Naive B cell (primary cell): ENCODE data around the gene COMMD6. TPM values are rescaled to one million over a fixed set of nuclear protein-coding genes. Genes with fewer than 3 reads are reported as not detected.

Experiments used
- ATAC-seq, 2 donors: fragments of 150-1000 bp; cut with Tn5 transposase; 2 replicates each; pipeline ENCODE4 v1.10.0; 2021; ENCODE audit warnings: low read depth in 2 of 2, mild to moderate bottlenecking in 2 of 2, moderate library complexity in 2 of 2
- DNase-seq: peaks from one replicate; pipeline ENCODE4 v3.0.0; 2022
- H3K27ac Mint-ChIP-seq, 6 donors: one replicate each; pipeline ENCODE4 v1.8.0; 2020 to 2022; ENCODE audit warnings: mild to moderate bottlenecking in 6 of 6, mixed read lengths in 6 of 6, moderate library complexity in 5 of 6, inconsistent platforms in 2 of 6
- H3K27me3 Mint-ChIP-seq, 3 donors: one replicate each; pipeline ENCODE4 v1.8.0; 2021 to 2022; ENCODE audit warnings: mixed read lengths in 3 of 3, mild to moderate bottlenecking in 1 of 3
- H3K36me3 Mint-ChIP-seq, 2 donors: one replicate each; pipeline ENCODE4 v1.8.0; 2020 to 2022; ENCODE audit warnings: mixed read lengths in 2 of 2, inconsistent platforms in 1 of 2, mild to moderate bottlenecking in 1 of 2
- H3K4me1 Mint-ChIP-seq, 3 donors: one replicate each; pipeline ENCODE4 v1.8.0; 2020 to 2022; ENCODE audit warnings: mixed read lengths in 3 of 3, inconsistent platforms in 1 of 3, mild to moderate bottlenecking in 1 of 3, moderate library complexity in 1 of 3
- H3K4me3 Mint-ChIP-seq, 8 donors: one replicate each; pipeline ENCODE4 v1.8.0; 2020 to 2022; ENCODE audit warnings: mild to moderate bottlenecking in 8 of 8, mixed read lengths in 8 of 8, moderate library complexity in 8 of 8, inconsistent platforms in 2 of 8
- H3K9me3 Mint-ChIP-seq, 7 donors: one replicate each; pipeline ENCODE4 v1.8.0; 2020 to 2022; ENCODE audit warnings: mixed read lengths in 7 of 7, mild to moderate bottlenecking in 5 of 7, inconsistent platforms in 2 of 7, moderate library complexity in 1 of 7
- polyA plus RNA-seq, 6 donors: library from polyadenylated mRNA; unstranded; fragments of 300-500 nt; fragmentation: Illumina TruSeq; gene quantifications; one replicate each; pipeline ENCODE4 v1.2.3, GENCODE V29; 2021; ENCODE audit warnings: low read depth in 6 of 6

Gene COMMD6
- polyA plus RNA-seq, result 100 to 1,000 TPM; 306 to 689 (median 571) TPM

DNA sequence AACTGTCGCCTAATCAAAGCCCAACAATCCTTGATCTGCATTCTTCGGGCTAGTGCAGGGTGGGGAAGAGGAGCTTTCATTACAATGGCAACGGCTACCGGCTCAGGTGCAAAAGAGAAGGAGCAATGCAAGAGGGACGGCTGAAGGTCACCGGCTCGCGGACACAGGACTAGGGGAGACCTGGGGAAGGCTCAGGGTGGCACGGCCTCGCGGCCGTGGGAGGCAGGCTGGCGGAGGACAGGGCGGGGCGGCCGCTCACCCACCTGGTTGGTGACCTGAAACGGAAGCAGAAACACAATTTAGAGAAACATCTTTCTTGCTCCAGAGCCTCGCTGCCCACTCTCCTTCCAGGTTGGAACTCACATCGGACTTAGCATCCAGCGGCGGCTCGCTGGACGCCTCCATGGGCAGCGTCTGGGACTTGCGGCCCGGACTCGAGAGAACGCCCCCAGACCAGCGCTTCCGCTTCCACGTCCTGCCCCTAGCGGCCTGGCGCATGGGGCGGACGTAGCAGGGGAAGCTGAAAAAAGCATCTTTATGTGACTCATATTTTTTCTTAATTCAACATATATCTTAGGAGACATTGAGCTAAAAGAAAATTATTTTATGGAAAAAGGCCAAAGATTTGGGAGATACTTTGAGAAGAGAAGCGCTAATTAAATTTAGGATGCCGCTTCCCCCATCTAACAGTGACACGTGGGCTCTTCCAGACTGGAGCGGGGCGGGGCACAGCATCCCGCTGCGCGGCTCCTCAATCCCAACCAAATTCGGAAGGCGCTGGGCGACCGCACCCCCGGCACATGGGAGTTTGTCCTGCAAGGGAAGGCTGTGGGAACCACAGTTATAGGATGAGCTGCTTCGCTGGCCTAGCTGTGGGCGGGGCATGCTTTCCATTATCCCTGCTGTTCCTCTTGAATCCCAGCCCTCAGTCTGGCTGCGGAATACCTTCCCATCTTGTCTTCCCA is at the start of gene COMMD6:
COMMD6 (minus strand) TSS at position 441 of the 965 bp plus-strand sequence; CDS start at position 405, 36 bp downstream.
- Mint-ChIP-seq H3K27me3 (no peaks in the 10 kb centered on the region), H3K27ac (peak within 1 kb of the TSS; percentile 92 to 97 (median 96)), H3K4me3 (peak within 1 kb of the TSS; percentile 94 to 100 (median 98)), H3K36me3 (peaks cover 0 to 8% of the 10 kb centered on the region in 2 donors), H3K9me3 (no peaks in the 10 kb centered on the region), H3K4me1 (peaks cover 37 to 52% (median 44%) of the 10 kb centered on the region in 3 donors)
- ATAC-seq (peak; percentile 92 to 93), DNase-seq (peak; percentile 70)

DNA sequence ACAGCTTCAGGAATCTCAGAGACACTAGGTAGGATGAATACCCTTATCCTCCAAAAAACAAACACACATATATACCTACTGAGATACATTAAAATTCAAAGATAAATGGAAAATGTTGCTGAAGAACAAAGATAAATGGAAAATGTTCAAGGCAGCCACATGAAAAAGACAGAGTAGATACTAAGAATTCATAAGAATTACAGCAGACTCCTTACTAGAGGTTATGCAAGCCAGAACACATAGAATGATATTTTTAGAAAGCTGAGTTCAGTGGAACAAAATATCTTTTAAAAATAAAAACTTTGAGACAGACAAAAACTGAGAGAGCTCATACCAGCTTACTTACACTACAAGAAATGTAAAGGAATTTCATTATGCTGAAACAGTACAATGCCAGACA is 47.5 kb upstream of the COMMD6 start:
- H3K36me3 Mint-ChIP-seq, result peaks cover 24 to 36% of the 10 kb centered on the region in 2 donors
- H3K27ac Mint-ChIP-seq, result no peak overlapping the region
- DNase-seq, result no peak
- peaks cover 0 to 6% (median 0%) of the 10 kb centered on the region in 3 donors for H3K4me1 Mint-ChIP-seq
- peaks cover 0 to 18% (median 12%) of the 10 kb centered on the region in 7 donors for H3K9me3 Mint-ChIP-seq
- ATAC-seq, result no peak
- no peak overlapping the region for H3K4me3 Mint-ChIP-seq
- no peaks in the 10 kb centered on the region for H3K27me3 Mint-ChIP-seq

DNA sequence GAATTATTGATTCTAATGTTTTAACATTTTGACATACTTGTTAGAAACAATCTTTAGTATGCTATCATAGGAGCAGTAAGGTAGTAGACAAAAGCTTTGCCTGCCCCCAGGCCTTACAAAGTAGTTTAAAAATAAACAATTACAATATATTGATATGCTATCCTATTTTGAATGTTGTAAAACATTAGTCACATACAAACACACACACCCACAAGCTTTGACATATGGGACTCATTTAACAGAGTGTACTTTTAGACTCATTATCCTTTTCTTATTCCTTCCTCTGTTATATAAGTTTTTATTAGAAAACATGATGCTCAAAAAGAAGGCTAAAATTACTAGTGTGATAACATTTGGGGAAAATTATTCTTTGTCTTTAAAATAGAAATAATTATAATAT is 45.5 kb upstream of the COMMD6 start:
- Mint-ChIP-seq H3K27me3 (no peaks in the 10 kb centered on the region), H3K4me3 (no peak overlapping the region)

DNA sequence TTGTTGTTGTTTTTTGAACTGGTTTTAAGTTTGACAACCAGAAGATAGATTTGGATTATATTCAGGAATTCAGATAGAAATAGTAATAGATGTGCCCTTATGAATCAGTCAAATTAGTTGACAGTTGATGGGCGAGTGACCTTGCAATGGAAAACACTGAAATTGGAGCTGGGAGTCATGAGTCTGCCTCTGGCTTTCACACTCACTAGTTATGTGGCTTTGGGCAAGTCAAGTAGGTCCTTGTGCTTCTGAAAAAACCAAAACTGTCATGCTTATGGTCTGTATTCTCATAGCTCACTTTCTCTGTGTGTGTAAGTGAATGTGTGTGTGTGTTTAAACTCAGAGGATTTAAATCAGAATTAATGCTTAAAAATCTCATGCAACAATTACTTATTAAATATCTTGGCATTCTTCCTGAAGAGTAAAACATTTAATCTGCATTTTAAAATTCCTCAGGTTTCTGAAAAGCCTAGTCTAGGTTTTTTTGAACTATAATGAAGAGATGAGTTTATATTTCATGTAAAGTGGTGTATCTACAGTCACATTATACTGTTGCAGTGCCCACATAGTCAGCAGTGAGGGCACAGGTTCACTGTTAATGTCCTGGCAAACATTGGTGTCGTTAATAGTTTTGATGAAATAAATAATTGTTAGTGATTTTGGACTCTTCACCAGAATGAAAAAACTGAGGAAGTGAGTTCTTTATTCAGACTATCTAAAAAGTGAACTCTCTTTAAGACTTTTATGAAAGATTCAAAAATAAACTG is 44.4 kb upstream of the COMMD6 start:
- H3K36me3 Mint-ChIP-seq, result peaks cover 18 to 21% of the 10 kb centered on the region in 2 donors
- peaks cover 0 to 18% (median 12%) of the 10 kb centered on the region in 7 donors for H3K9me3 Mint-ChIP-seq
- no peaks in the 10 kb centered on the region for H3K27me3 Mint-ChIP-seq
- DNase-seq, result no peak
- no peak for ATAC-seq
- H3K4me3 Mint-ChIP-seq, result no peak overlapping the region
- peaks cover 0 to 7% (median 5%) of the 10 kb centered on the region in 3 donors for H3K4me1 Mint-ChIP-seq
- H3K27ac Mint-ChIP-seq, result no peak overlapping the region

More for the DNA sequence above, 45.5 kb upstream of the COMMD6 start:
- Mint-ChIP-seq H3K36me3 (peaks cover 18 to 21% of the 10 kb centered on the region in 2 donors), H3K9me3 (peaks cover 0 to 18% (median 12%) of the 10 kb centered on the region in 7 donors), H3K27ac (no peak overlapping the region), H3K4me1 (peaks cover 0 to 6% (median 1%) of the 10 kb centered on the region in 3 donors)
- no peak for ATAC-seq
- no peak for DNase-seq

DNA sequence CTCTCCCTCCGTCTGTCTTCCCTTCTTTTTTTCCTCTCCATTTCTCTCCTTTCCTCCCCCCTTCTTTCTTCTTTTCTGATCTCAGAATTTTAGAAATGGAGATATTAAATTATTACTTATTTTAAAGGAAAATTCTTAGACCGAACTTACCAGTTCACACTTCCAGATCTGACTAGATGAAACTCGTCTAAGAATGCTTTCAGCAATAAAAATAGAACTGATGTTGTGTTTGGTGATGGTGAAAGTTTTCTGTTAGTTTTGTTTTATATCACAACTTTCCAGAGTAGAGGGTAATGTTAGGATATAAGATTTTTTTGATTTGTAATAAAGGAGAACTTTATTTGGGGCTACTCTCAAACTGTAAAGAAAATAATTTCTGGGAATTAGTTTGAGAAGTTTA is 41.9 kb upstream of the COMMD6 start:
- Mint-ChIP-seq H3K36me3 (peaks cover 22 to 29% of the 10 kb centered on the region in 2 donors), H3K27me3 (no peaks in the 10 kb centered on the region), H3K4me1 (peaks cover 0 to 7% (median 0%) of the 10 kb centered on the region in 3 donors), H3K4me3 (no peak overlapping the region), H3K9me3 (peaks cover 0 to 12% (median 10%) of the 10 kb centered on the region in 7 donors), H3K27ac (no peak overlapping the region)
- ATAC-seq, result no peak
- no peak for DNase-seq

DNA sequence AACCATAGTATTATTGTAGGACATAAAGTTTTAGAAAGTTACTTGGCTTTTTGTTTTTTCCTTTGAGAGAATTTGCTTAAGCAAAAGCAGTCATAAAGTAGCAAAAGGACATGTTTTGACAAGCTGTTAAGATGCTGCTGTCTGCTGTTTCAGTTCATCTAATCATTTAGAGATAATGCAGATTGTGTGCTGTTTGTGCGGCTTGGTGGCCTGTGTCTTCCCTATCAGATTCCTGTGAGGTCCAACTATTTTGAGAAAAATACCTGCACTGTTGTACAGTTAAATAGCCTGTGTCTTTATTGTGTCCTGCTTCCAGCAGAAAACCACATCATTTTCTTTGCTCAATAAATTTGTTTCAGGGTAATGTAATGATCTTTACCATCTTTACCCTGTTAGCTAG is 31.9 kb upstream of the COMMD6 start:
- DNase-seq (no peak), ATAC-seq (no peak)
- H3K4me1 Mint-ChIP-seq, result no peaks in the 10 kb centered on the region
- H3K36me3 Mint-ChIP-seq, result peaks cover 19 to 42% of the 10 kb centered on the region in 2 donors
- no peak overlapping the region for H3K27ac Mint-ChIP-seq
- no peaks in the 10 kb centered on the region for H3K9me3 Mint-ChIP-seq
- H3K27me3 Mint-ChIP-seq, result no peaks in the 10 kb centered on the region
- no peak overlapping the region for H3K4me3 Mint-ChIP-seq

DNA sequence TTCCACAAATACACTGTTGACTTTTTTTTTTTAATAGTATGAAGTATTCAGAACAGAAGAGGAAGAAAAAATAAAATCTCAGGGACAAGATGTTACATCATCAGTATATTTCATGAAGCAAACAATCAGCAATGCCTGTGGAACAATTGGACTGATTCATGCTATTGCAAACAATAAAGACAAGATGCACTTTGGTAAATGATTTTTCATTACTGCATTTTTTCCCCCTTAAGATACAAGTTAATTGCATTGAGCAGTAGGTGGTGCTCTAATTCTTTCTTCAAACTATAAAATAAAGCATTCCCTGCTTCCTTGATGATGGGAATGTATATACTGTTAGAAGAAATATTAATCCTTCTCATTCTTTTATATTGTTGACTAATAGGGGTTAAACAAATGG is 29.0 kb upstream of the COMMD6 start:
- Mint-ChIP-seq H3K4me3 (no peak overlapping the region), H3K36me3 (peaks cover 8 to 18% of the 10 kb centered on the region in 2 donors), H3K9me3 (no peaks in the 10 kb centered on the region), H3K4me1 (no peaks in the 10 kb centered on the region), H3K27ac (no peak overlapping the region), H3K27me3 (no peaks in the 10 kb centered on the region)
- no peak for DNase-seq
- no peak for ATAC-seq

DNA sequence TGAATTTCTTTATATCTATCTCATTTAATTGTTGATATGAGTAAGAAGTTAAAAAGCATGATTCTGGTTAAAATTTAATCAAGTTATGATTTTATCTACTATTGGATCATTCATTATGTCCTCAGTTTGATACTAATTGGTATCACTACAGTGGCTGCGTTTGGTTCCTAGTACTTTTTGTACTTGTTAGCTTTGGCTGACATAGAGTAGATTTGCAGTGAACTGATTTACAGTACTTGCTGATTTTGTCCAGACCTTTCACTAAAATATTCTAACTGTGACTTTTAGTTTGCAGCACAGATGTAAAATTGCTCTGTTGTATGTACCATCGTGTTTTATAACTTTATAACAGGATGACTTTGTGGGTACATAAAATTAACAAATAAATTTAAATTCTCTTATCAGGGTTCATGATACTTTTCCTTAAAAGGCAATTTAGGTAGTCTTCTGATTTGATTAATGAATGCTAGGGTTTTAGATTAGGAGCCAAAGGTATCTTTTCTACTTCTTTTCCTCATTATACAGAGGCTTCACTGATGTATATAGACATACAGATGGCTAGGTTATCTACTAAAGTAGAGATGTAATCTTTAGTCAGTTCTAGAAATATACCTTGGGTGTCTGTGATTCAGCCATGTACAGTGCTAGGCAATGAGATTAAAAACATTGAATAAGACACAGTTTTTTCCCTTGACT is 20.7 kb upstream of the COMMD6 start:
- DNase-seq, result no peak
- no peak for ATAC-seq
- Mint-ChIP-seq H3K27ac (no peak overlapping the region), H3K27me3 (no peaks in the 10 kb centered on the region), H3K9me3 (no peaks in the 10 kb centered on the region), H3K4me3 (no peak overlapping the region), H3K36me3 (peaks cover 18 to 23% of the 10 kb centered on the region in 2 donors), H3K4me1 (peaks cover 20 to 28% (median 21%) of the 10 kb centered on the region in 3 donors)

DNA sequence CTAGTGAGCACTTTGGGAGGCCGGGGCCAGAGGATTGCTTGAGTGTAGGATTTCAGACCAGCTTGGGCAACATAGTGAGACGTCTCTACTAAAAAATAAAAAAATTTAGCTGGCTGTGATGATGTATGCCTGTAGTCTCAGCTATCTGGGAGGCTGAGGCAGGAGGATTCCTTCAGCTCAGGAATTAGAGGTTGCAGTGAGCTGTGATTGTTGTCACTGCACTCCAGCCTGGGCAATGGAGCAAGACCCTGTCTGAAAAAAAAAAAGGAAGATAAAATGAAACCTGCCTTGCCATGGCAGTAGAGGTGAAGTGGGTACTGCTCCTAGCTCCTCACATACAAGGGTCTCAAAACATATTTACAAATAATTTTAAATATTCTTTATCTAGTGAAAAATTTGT is 19.3 kb upstream of the COMMD6 start:
- no peak for DNase-seq
- H3K36me3 Mint-ChIP-seq, result peaks cover 19 to 23% of the 10 kb centered on the region in 2 donors
- ATAC-seq, result peak in 1 of 2 donors; percentile 21
- peaks cover 25 to 32% (median 27%) of the 10 kb centered on the region in 3 donors for H3K4me1 Mint-ChIP-seq
- H3K4me3 Mint-ChIP-seq, result no peak overlapping the region
- no peak overlapping the region for H3K27ac Mint-ChIP-seq
- no peaks in the 10 kb centered on the region for H3K9me3 Mint-ChIP-seq
- no peaks in the 10 kb centered on the region for H3K27me3 Mint-ChIP-seq

DNA sequence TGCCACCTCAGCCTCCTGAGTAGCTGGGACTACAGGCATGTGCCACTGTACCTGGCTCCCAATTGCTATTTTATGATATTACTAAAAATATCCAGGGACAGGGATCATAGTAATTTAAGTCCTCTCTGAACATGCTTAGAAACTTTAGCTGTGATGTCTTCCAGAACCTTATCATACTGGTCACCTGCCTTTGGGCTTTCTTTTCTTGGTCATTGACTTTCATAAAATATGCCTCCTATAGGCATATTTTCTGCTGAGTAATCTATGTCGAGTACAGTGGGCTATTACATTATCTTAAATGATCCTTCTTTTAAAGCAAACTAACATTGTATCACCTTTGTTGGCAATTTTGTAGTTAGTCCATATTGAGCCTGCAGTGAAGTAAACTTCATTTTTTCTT is 18.2 kb upstream of the COMMD6 start:
- Mint-ChIP-seq H3K4me1 (peaks cover 33 to 37% (median 33%) of the 10 kb centered on the region in 3 donors), H3K36me3 (peaks cover 19 to 23% of the 10 kb centered on the region in 2 donors), H3K27me3 (no peaks in the 10 kb centered on the region), H3K9me3 (no peaks in the 10 kb centered on the region), H3K27ac (no peak overlapping the region), H3K4me3 (no peak overlapping the region)
- no peak for ATAC-seq
- DNase-seq, result no peak

DNA sequence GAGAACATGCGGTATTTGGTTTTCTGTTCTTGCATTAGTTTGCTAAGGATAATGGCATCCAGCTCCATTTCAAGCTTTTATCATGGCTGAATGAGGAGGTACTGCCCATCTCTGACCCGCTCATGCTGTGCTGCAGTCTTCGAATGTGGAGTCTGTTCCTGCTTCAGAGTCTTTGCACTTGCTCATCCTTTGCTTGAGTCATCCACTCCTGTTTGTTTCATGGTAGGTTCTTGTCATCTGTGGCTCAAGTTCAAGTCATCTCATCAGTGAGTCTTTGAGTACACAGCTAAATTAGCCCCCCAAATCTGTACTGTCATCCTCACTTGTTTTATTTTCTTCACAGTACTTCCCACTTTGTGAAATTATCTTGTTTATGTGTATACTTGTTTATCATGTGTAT is 17.3 kb upstream of the COMMD6 start:
- Mint-ChIP-seq H3K4me1 (peaks cover 41 to 46% (median 41%) of the 10 kb centered on the region in 3 donors), H3K27ac (no peak overlapping the region), H3K4me3 (no peak overlapping the region), H3K9me3 (no peaks in the 10 kb centered on the region), H3K36me3 (peaks cover 19 to 23% of the 10 kb centered on the region in 2 donors), H3K27me3 (no peaks in the 10 kb centered on the region)
- DNase-seq, result no peak
- ATAC-seq, result no peak

DNA sequence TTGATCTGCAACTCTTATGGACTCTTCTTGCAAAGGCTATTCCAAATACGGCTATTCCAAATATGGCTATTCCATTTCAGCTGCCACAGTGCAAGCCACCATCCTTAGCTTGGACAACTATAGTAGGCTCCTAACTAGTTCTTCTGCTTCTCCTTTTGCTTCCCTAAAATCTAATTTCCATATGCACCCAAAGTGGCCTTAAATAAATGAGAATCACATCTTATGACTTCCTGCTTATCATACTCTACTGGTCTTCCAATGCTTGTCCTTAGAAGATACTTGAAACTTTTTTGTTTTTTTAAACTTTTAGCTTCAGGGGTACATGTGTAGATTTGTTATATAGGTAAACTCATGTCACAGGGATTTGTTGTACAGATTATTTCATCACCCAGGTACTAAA is 16.8 kb upstream of the COMMD6 start:
- Mint-ChIP-seq H3K9me3 (no peaks in the 10 kb centered on the region), H3K4me1 (peaks cover 41 to 46% (median 44%) of the 10 kb centered on the region in 3 donors), H3K36me3 (peaks cover 19 to 23% of the 10 kb centered on the region in 2 donors), H3K27me3 (no peaks in the 10 kb centered on the region), H3K27ac (peak overlapping the region in 2 of 6 donors; percentile 29 to 67), H3K4me3 (peak overlapping the region in 1 of 8 donors; percentile 31)
- ATAC-seq (no peak), DNase-seq (no peak)

DNA sequence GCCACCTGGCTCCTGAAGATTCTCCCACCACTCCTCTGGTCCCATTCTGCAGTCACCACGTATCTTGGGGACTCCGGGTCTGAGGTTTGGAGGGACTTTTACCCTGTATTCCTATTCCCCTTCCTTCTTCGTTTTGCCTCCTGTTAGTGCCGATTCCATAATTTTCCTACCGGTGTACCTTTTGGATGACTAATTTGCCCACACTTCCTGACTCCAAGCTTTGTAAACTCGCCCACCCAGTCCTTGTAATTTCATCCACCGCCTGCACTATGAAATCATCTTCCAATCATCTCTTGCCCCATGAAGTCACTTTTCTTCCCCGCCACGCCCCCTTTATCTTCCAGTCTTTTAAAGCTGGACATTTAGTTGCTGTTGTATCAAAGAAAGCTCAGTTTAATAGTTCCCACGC is 12.5 kb upstream of the COMMD6 start:
- ATAC-seq (no peak), DNase-seq (no peak)
- Mint-ChIP-seq H3K27me3 (no peaks in the 10 kb centered on the region), H3K4me1 (peaks cover 40 to 46% (median 45%) of the 10 kb centered on the region in 3 donors), H3K9me3 (no peaks in the 10 kb centered on the region), H3K4me3 (peak overlapping the region; percentile 90 to 99 (median 96)), H3K27ac (peak overlapping the region; percentile 93 to 99 (median 97)), H3K36me3 (peaks cover 15 to 17% of the 10 kb centered on the region in 2 donors)
